NCI-H1930 (cell line): ENCODE data around the gene AGPAT4.

Experiments
- DNase-seq, 2 experiments: peaks; one replicate each; lab custom pipeline; 2025; lab: John Stamatoyannopoulos, UW

Gene AGPAT4

DNA sequence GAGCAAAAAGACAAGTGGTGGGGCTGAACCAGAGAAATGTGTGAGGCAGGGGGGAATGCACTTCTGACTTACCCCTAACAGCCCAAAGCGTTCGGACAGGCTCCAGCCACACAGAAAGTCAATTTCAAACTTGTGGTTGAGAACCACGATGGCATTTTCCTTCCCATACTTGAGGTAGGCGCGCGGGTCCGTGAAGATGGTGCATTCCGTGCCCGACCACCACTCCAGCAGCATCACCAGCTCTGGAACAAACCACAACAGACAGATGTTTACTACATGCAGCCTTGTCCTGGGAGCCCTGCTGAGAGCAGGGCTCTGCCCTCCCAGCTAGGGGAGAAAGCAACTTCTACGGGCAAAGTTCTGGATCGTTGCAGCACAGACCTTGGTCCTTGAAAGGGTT, 107.7 kb downstream of the AGPAT4 start:
- DNase-seq: no peak

DNA sequence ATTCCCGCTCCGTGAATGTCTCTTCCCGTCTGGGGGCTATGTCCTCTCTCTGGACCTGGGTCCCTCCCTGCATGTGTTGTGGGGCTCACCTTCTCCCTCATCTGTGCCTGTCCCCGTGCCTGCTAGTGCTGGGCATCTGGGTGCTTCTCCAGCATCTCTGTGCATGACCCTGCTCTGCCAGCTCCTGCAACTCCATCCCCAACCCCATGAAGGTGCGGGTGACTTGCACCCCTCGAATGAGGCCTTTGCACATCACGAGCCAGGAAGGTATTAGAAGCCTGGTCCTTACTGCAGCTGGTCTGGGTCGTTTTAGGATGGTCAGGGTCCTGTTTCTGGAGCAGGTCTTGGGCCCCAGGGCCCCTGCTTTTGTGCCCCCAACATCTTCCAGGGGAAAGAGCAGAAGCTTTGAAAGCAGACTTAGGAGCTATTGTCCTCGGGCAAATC, 109.7 kb downstream of the AGPAT4 start:
- DNase-seq: no peak

DNA sequence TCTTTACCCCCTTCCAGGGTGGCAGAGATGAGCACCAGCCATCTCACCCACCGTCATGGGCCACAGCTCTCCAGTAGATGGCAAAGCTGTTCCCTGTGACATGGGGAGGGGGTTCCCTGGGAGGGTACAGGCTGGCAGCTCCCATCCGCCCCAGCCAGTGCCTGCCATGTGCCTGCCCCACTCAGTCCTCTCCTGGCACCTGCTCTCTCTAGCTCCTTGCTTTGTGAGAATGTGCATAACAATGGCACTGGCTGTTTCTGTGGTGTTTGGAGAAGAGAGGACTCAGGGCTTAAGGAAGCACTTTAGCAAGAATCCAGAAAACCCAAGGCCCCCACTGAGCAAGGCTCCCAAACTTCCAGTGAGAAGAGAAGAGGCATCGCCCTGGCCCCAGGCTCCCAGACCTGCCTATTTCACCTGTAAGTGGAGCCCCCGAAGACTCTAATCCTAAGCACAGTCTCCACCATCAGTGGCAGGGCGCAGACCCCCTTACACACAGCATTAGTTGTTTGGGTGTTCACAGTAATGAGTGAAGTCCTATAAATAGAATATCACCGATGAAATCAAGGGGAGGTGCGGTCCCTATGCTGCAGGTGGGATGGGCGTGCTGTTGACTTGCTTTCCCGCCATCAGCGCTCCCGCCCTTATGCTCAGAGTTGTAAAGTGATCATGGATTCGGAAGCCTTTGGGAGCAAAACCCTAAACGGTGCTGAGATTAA, 110.2 kb downstream of the AGPAT4 start:
- no peak for DNase-seq

GRCh38 chr6:161162722-161163121, 111.1 kb downstream of the AGPAT4 start:
- DNase-seq: no peak

- DNase-seq: no peak
These were observed 111.8 kb downstream of the AGPAT4 start for GRCh38 chr6:161161889-161162624.

DNA sequence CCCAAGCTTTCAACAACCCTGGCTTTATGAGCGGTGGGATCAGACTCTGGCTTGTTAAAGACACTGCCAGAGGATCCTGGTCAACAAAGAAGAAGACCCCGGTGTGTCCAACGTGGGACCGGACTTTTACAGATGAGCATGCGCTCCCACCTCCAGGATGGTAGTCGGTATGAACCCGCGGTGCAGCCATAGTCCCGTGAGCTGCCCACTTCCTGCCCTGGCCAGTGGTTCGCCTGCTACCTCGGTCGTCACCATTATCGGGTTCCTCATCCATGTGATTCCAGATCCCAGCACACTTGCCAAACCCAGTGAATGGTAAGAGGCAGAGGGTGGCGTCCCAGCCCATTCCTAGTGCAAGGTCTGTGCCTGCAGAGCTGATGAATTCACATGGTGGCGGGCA, 112.7 kb downstream of the AGPAT4 start:
- DNase-seq: no peak

DNA sequence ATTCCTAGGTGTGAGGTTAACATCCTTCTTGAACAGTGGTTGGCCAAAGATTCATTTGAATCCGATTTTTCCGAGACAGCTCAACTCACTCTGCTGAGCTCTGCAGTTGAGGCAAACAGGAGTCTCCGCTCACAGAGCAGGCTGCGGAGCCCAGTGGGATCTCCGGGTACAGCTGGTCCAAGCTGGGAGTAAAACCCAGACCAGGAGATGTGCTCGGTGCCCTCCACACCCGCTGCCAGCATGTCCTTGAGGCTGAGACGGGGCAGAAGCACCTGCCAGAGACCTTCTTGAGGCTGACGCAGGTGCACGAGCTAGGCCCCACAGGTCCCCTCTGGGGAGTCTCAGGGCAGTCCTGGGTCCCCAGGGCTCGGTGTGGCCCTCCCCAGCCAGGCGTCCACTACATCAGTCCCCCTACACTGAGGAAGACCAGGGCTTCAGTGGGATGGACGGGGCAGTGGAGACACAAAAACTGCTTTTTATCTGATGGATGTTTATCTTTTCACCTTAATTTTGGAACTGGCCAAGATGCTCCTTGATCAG, 119.0 kb downstream of the AGPAT4 start:
- no peak for DNase-seq

DNA sequence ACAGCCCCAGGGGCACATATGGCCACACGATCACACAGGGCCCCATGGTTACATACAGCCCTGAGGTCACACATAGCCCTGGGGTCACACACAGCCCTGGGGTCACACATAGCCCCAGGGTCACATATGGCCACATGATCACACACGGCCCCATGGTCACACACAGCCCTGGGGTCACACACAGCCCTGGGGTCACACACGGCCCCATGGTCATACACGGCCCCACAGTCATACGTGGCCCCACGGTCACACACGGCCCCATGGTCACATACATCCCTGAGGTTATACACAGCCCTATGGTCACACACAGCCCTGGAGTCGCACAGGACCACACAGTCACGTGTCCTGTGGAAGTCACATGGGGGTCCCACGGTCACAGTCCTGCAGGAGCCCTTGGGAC, 120.1 kb downstream of the AGPAT4 start:
- DNase-seq: no peak

- no peak for DNase-seq
These were observed 120.8 kb downstream of the AGPAT4 start for GRCh38 chr6:161152907-161153662.

DNA sequence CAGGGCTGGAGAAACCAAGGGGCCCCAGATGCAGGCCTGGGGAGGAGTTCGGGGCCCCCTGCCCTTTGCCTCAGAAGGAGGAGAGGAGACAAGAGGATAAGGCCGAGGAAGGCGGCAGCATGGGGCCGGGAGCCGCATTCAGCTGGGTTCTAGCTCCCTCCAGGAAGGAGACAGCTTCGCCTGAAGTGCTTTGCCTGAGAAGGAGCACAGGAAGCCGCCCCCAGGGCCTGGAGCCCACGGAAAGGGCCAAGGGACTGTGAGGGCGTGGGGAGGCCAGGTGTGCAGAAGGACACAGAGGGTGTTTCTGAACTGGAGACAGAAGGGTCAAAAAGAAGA, 121.4 kb downstream of the AGPAT4 start:
- no peak for DNase-seq

DNA sequence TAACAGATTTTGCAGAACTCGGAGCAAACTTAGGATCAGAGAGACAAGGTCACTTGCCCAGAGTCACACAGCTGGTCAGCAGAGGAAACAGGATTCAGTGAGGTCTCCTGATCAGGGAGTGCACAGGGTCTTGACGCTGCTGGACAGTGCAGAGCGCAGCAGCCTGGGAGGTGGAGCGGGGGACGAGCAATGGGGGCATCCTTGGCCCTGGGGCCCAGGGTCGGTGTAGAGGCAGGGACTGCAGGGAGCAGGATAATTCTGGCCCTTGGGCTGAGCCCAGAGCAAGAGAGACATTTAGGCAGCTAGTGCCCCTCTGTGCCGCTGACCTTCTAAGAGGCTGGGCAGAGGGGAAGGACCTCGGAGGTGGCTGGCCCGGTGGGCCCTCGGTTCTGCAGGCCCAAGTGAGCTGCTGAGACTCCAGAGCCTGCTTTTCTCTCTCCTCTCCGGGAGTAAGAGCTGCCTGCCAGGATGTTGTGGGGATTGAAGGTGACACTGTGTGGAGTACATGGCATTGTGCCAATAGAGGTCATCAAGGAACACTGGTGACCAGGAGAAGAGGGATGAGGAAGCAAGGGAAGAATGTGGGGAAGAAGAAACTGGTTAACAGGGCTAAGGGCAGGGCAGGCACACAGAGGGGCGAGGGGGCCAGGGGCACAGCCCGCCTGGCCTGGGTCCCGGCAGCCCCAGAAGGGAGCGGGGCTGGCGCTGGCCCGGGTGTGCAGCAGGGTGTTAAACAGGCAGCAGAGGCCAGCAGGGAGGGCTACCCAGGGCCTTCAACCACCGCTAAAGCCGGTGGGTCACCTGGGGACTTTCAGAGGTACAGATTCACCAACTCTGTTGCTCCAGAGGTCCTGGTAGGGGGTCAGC, 122.0 kb downstream of the AGPAT4 start:
- DNase-seq: no peak

GRCh38 chr6:161151059-161151645, 122.7 kb downstream of the AGPAT4 start:
- no peak for DNase-seq

GRCh38 chr6:161150566-161150965, 123.3 kb downstream of the AGPAT4 start:
- DNase-seq: no peak

GRCh38 chr6:161150136-161150535, 123.7 kb downstream of the AGPAT4 start:
- DNase-seq: no peak

DNA sequence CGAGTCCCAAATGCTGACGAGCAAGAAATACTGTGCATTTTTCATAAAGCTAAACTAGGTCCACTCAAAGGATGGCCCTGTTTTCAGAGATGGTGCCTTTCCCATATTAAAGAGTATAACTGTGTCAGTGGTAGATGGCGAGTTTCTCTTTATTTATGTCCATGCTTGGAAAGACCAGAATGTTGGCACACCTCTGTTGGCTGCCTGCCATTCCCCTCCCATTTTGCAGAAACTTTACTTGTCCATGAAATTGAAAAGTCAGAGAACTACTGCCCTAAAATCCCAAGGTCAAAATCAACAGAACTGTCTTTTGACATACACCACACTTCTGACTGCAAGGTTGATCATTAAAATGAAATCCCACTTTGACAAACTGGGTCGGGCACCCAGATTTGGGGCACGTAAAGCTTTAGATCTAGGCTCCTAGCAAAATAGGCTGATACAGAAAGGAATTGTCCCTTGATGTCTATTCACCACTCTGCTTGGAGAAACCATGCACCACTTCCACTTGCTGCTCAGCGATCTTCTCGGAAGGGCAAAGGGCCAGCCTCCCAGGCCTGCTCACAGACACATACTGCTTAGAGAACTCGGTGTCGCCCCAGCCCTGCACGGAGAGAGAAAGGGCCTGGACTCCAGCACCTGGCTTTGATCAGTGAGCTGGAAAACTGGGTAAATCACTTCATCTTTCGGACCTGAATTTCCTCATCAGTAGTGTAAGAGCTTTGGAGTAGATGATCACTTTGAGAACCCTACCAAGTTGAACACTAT, 130.0 kb downstream of the AGPAT4 start:
- DNase-seq: no peak

DNA sequence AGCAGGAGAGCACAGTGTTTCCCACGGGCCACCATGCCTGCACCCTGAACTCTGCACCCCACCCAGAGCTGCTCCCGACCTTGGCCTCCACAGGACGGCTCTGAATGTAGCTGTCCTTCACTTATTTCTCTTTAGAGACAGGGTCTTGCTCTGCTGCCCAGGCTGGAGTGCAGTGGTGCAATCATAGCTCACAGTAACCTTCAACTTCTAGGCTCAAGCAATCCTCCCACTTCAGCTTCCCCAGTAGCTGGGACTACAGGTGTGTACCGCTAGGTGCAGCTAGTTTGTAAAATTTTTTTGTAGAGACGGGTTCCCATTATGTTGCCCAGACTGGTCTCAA, 130.9 kb downstream of the AGPAT4 start:
- no peak for DNase-seq

DNA sequence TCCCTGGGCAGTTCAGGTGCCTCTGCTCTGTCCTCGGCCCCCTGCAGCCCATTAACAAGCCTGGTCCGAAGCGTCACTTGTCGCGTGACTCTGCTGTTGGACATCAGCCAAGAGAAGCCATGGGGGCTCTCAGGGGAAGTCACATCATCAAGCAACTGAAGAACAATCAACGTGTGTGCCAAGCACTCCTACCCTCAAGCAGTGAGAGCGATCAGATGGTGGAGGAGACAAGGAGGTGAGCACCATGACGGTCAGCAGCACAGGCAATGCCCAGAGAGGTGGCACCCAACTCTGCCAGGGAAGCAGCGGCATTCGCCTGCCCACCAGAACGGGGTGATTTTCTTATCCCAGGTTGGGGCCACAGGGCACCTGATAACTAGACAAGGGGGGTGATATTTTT, 132.7 kb downstream of the AGPAT4 start:
- no peak for DNase-seq

DNA sequence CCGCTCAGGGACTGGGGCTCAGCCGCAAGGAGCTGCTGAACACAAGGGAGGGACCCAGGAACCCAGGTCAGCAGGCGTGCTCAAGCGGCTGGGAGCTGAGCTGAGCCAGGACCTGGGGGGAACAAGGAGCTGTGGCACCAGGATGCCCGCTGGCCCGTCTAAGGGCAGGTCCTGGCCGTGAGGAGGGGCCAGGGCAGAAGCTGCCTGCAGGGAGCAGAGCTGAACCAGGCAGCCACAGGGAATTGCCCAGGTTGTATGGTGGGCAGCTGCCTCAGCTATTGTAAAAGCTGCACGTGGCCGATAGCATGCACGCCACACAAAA, 133.3 kb downstream of the AGPAT4 start:
- DNase-seq: no peak

DNA sequence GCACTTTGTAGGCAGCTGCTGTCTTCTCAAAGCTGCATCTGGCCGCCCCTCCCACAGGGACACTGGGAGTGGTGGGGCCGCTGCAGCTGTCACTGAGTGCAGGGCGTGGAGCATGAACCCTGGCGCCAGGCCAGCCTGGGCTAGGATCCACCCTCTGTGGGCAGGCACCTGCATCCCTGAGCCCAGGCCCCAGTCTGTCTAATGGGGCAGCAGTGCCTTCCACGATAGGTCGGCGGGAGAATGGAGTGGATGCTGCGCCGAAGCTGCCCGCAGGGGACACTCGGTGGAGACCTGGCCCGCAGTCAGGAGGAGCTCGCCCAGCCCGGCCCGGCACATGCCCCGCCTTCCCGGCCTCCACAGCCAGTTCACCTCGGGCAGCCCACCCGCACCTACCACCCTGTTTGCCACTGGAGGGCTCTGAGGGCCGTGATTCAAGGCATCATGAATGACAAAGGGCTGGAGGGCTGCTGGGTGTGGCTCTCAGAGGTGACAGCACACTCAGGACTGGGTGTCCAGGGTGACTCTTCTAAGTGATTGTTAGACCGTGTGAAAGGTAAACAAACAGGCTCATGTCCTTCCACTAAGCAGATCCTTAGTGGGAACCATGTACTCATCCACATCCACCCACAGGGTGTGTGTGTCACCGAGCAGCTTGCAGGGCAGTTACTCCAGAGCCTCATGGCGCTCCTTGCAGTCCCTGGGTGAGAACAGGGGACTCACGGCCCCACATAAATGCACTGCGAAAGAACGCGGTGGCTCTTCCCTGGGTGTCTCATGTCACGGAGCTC, 133.9 kb downstream of the AGPAT4 start:
- DNase-seq: no peak

GRCh38 chr6:161139304-161139765, 134.5 kb downstream of the AGPAT4 start:
- no peak for DNase-seq
